GM21526 (cell line): ENCODE results near the gene ADAMTS12.

Experiments used
- ATAC-seq: cut with Tn5 transposase; IDR thresholded peaks from one replicate; pipeline ENCODE4 v1.9.1; 2021; ENCODE audit warnings: moderate library complexity; ENCODE audit not compliant: unreplicated experiment, low FRiP score

The ADAMTS12 gene

DNA sequence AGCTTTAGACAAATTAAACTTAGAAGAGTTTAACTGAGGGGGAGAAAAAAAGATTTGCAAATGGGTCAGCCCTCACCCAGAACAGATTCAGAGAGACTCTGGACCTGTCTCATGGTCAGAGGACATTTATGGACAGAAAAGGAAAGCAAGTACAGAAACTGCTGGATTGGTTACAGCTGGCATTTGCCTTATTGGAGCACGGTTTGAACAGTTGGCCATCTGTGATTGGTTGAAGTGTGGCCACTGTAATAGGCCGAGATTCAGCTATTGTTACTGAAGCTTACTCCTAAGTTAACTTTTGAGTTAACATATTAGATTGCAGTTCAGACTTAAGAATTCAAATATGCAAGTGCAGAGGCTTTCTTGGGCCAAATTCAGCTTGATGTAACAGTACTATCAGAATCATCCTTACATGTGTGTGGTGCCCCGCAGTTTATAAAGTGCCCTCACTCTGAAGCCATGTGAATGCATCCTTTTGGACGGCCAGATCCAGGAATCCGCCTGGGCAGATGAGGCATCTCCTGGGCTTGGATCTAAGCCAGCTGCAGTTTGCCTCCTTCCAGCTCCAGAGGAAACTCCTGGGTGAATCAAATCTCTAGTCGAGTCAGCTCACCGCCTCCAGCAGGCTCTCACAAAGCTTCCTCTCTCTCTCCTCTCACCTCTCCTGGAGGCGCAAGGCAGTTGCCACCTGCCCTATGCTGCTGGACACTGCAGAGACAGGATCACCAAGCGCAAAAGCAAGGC, 165.2 kb downstream of the ADAMTS12 start:
- ATAC-seq: no peak

DNA sequence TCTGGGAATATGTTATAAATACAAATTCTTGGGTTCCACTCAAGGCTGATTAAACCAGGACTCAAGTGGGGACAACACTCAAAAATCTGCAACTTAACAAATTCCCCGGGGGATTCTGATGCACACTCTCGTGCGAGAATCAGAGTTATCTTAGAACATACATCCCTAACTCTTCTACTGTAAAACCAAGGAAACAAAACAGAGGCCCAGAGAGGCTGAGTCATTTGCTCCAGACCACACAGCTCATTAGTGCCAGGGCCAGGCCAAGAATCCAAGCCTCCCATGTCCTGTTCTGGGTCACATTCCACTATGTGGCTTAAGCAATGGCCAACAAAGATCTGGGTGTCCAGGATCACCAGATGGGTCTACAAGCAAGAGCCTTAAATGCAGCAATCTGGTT, 166.0 kb downstream of the ADAMTS12 start:
- no peak for ATAC-seq

DNA sequence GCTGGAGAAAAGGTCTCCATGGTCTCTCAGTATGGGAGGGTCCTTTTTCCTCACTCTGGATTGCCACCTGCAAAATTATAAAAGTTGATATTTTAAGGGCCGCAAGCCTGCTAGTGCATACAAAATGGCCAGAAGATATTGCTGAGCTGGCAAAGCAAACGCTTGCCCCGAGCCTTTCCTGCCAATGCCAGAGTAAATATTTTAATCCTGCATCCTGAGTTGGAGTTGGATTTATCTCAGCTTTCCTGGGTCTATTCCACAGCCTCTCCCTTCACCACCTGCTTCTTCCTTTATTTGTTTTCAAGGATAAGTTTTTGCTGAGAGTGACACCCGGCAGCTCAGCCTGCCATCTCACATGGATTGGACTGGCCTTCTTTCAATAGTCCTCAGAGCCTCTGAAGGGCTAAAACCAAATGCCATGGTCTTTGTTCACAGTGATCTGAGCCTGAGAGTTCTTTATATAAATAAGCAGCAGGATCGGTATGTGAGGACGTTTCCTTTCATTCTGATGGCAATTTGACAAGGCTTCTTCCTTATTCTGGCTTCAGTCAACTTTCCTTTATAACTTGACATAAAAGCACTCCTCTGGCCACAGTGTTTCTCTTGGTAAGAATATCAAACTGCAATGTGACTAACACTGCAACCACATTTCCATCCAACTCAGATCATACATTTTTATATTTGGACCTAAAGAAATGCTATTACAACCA, 170.1 kb downstream of the ADAMTS12 start:
- no peak for ATAC-seq

DNA sequence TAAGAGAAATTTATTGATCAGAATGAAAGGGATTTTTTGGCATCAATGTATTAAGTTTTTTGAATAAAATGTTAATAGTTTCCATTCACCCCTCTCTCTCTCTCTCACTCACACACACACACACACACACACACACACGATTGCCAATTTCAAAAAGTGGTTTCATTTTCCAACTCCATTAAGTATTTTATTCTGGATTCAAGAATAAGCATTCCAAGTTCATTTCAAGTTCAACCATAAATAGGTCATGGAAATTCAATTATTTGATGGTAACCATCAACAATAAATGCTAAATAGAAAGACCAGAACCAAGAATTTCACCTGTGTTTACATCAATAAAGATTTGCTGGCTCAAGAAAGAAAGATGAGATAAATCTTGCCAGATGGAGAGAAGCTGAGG, 171.6 kb downstream of the ADAMTS12 start:
- ATAC-seq: no peak

DNA sequence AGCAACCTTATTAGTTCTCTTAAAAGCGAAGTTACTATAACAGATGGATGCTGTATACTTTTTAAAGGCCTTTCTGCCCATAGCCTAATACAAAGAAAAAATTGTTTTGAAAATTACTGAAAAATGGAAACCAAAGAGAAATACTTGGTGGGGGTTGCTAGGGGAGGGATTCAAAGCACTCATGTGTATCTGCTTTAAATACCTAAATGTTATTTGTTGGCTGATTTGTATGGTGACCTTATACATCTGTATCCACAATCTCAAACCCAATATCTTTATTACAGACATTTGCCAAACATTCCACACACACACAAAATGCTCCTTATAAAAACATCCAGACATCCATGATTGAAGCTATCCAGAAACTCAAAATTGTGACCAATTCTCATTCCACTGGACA, 172.0 kb downstream of the ADAMTS12 start:
- ATAC-seq: no peak

DNA sequence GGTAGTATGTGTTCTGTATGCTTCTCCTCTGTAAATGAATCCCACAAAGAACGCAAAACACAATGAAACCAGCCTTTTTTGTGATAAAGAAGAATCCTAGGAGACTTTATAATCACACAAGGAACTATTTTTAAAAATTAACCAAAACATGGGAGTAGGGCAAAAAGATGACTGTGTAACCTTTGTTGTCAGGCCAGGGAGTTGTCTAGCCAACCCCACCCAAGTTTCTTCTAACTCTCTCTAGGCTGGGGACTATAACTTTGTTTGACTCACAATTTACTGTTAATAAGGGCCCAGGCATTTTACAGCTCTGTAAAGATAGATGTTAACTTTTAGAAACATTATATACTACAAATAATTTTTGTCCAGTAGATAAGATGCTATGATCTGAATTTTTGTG, 176.1 kb downstream of the ADAMTS12 start:
- ATAC-seq: no peak

DNA sequence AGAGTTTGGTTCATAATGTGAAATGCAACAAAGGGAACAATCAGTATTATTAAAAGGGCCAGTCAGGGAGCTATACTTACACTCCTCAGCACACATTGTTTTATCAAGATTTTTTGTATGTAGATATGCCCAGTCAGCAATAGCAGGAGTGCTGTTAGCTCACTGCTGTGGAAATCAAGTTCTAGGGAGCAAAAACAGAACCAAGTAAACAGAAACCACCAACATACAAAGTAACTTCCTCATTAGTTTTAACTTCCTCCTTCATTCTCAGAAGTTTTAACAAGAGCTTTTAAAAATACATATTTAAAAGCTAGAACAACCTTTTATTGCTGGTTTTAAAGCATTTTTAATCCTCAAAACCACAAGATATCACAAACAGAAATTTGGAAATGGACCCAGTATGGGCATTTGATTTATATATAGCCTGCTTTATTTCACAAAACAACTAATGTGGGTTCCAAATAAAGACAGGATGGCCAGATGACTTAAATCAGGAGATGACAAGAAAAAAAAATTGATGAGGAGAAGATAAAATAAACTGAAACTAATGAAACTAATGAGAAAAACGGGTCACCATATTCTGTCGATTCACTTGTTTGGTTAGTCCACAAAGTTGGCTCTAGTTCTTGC, 178.5 kb downstream of the ADAMTS12 start:
- ATAC-seq: no peak

DNA sequence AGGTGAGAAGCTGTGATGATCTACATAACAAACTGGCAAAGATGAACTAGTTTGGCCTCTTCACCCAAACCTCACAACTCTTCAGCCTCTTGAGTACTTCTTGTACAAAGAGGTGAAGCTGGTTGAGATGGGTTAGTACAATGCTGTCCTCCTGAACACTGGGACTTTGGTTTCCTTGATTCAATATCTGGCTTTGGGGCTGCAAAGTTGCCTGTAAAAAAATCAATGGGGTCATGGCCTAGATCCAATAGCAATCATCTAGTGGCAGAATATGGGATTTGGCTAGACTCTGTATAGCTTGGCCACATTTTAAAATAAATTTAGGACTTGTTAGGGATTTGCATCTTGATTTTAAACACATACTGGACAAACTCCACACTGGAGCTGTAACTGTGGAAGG, 179.1 kb downstream of the ADAMTS12 start:
- ATAC-seq: no peak

DNA sequence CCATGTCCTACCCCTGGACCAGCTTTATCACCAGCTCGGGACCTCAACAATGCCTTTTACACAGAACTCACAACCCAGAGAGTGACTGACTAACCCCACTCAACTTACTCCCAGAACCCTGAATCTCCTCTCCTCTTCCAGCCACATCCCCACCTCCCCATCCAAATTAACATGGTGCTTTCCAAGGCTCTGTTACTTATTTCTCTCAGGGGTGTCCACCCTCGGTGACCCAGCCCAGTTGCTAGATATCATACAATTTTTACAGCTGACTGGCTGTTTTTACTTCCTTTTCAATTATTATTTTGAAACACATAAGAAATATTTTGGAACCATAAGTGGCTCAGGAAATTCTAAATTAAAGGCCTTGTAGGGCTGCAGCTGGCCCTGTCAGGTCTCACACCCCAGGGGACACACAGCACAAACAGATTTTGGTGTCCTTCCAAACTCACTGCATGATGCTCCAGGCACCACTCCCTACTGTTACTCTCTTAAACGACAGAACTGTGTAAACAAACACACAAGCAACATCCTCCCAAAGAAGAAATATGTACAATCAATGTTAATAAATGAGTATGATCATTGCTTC, 180.6 kb downstream of the ADAMTS12 start:
- ATAC-seq: no peak

DNA sequence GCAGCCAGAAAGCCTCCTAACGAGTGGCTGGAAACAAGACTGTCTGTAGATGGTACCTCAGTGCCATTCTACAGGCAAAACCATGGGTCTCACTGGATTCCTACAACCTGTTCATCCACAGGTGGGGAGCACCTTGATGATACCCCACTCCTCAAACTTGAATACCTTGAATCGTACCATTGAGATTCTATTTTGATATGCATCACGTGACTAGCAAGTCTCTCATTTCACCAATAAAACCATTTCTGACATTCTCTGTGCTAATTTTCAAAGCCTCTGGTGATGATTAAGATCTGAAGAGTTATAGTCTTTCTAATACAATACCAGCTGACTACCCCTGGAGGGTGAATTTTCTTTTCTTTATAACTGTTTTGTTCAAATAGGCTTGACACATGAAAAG, 188.9 kb downstream of the ADAMTS12 start:
- ATAC-seq: no peak

DNA sequence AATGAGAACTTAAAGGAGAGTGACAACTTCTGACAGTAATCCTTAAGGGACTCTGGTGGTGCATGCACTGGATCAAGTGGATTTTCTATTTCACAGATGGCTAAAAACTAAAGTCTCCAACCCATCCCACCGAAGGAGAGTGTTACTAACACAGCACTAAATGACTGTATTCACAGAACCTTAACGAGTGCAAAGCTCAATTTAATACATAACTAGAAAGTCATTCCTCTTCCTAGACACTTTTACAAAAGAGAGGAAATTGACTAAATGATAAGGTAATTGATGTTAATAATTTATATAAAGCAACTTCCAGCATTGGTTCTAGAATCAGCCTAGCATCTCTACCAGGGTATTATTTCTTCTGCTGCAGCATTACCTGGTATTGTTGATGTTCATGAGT, 189.8 kb downstream of the ADAMTS12 start:
- no peak for ATAC-seq

DNA sequence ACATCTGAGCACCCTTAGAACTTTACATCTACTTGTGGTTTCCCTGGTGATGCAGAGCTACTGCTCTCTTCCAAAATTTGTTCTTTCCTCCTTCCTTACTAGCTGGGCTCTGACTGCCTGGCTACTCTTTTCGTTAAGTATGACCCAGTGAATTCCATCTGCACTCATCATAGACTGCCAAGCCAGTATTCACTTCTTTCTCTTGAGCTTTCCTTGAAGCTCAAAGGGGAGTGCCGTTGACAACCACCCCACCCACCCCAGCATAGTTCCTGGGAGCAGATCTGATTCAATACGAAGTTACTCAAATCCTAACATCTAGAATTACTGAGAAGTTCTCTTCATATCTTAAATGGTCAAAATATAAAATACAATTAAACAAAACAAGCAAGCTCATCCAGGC, 190.5 kb downstream of the ADAMTS12 start:
- no peak for ATAC-seq

DNA sequence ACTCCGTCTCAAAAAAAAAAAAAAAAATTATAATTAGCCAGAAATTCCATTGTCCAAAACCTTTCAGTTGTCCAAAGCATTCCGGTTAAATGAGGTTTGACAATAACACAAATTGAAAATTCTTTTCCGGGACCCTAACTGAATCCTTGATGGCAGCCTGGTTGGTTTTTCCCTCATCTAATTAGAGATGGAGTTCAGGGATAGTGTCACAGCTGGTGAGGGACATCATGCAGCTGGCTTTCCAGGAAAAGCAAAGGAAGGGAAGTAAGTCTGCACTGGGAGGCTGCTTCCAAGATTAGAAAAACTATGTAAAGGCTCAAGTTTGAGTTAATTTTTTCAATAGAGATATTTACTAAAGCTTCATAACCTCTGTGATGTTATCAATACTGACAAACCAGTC, 195.4 kb downstream of the ADAMTS12 start:
- no peak for ATAC-seq

DNA sequence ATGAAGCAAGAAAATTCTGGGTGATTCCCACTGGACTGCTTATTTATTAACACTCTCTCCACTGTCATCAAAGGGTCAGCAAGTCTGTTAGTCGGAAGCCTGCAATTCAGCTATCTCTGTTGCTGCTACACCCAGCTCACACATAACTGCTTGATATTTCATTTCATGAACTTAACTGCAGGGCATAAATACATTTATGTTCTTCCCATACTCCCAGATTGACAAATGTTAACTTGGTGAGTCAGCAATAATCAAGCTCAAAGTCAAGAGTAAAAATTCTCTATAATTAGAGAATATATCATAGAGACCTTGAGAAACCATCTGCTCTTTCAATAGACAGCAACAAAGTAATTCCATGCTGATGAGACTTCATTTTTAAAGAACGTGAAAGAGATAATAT, 198.8 kb downstream of the ADAMTS12 start:
- no peak for ATAC-seq

DNA sequence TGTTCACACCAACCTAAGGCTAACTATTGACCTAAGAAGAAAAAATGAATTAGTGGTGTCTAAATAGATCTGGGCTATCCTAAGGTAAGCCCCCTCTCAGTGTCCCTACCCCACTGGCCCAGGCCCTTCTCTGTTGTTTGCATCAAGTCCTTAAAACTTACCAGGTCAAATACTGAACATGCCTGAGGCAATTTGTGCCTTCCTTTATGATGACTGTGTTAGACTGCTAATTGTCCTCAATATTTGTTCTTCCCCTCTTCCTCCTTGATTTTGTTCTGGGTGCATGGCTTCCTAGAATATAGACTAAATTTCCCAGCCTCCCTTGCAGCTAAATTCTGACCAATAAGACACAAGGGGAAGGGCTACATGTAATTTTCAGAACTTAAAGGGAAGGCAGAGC, 199.9 kb downstream of the ADAMTS12 start:
- ATAC-seq: no peak

DNA sequence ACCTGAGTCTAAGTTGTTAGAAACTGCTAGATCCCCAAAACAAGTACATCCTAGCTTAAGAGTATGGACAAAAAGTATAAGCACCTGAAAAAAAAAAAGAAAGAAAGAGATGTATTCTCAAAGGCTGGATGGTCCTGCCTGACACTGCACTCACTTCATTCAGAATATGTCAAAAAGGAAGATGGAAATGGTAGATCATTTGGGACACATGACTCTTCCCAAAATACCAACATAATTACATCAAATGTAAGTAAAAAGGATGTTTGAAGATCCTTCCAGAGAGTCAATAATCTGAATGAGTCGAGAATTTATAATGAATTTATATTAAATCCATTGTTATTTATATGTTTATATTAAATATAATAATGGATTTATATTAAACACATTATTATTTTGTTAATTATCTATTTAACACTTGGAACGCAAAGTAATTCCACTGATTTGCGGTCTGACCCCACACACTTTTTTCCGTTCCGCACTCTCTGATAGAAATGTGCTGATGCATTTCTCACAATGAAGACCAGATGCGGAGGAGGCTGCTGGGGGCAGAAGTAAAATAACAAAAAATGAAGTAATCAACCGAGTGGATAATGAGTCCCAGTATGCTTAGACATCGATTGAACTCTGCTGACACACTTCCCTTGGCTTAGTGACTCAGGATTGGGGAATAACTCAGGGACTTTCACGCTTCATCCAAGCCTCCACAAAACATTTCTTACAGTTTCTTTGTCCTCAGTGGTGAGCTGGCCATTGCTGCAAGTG, 201.2 kb downstream of the ADAMTS12 start:
- no peak for ATAC-seq

DNA sequence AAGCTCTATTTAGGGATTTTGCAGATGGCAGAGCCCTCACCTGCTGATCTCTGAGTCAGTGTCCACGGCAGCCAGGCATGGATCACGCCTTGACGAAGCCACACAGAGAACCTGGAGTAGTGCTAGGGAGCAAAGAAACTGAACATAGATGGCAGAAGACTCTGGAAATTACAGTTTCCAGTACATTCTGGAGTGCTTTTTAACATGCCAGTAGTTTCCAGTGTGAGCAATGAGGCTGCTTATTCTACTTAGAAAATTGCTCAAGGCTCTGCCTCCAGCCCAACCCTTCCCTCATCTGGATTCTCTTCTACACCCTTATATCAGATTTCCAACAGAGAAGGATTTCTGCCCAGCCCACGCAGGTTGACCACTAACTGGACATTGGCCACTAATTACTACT, 203.3 kb downstream of the ADAMTS12 start:
- ATAC-seq: no peak

DNA sequence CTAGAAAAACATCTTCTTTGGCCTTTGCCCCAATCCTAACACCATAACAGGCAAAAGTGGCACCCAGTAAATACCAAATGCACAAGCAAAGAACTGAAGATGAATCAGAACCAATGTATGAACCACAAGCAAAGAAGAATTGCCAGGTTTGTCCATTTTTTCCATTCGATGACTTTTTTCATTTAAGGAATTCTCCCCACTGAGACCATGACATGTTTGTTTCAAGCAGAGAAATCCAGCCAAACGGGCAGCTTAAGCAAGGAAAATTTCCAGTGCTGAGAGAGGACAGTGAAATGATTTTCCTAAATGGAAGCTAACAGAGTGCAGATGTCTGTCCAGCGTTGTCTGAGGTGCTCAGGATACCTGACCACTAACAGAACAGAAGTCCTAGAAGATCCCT, 203.7 kb downstream of the ADAMTS12 start:
- ATAC-seq: no peak

DNA sequence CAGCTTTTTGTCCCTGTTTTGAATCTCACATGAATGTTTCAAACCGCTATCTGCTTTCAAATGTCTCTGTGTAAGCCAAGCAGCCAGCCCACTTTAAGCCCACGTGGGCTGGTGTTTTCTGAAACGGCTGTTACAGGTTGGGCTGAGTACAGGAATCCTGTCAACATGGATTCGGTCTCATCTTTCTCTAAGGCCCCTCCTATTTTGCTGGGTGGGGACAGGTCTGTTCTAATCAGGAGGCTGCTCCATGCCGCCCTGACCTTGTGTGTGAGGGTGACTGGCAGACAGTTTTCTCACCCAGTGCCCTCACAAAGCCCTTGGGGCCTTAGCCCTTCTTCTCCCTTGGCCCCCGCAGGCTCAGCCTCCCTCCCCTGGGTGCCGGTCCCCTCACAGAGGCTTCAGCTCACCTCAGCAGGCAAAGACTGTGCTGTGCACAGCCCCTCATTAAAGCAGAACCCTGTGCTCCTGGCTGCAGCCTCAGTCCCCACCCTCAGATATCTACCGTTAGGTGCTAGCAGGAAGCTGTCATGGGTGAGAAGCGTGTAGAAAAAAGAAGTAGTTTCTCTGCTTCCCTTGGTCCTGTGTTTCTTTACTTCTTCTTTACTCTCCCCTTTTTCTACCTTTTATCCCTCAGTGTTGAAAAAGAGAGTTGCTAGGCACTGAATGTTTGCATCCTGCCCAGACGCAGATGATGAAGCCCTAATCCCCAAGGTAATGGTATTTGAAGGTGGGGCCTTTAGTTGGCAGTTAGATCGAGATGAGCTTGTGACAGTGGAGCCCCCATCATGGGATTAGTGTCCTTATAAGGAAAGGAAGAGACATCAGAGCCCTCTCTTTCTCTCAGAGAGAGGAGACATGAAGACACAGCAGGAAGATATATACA, 205.7 kb downstream of the ADAMTS12 start:
- no peak for ATAC-seq
